Neural progenitor cell (in vitro differentiated cells): ENCODE results near the gene OTUD1. TPM values are rescaled to one million over a fixed set of nuclear protein-coding genes. Genes with fewer than 3 reads are reported as not detected.

Experiments
- DNase-seq: peaks from one replicate; pipeline ENCODE4 v3.0.0-alpha.2; 2016; ENCODE audit warnings: low spot score
- H2AFZ ChIP-seq: fragments of 200-600 bp; sonication (generic); replicated peaks from 2 replicates; pipeline ENCODE4 v1.6.1; 2016; ENCODE audit warnings: antibody characterized with exemption
- H3F3A ChIP-seq: fragments of 200-600 bp; sonication (generic); 2 replicates; pipeline ENCODE4 v1.6.1; 2016; ENCODE audit warnings: antibody characterized with exemption, low read depth
- H3K27ac ChIP-seq: fragments of 200-600 bp; sonication (generic); 2 replicates; pipeline ENCODE4 v1.5.1; 2016; ENCODE audit warnings: mild to moderate bottlenecking
- H3K27me3 ChIP-seq: fragments of 200-600 bp; sonication (generic); 2 replicates; pipeline ENCODE4 v1.6.1; 2016; ENCODE audit warnings: mild to moderate bottlenecking, moderate library complexity
- H3K36me3 ChIP-seq: fragments of 200-600 bp; sonication (generic); 2 replicates; pipeline ENCODE4 v1.5.1; 2016
- H3K4me1 ChIP-seq: fragments of 200-600 bp; sonication (generic); 2 replicates; pipeline ENCODE4 v1.6.1; 2016; ENCODE audit warnings: mixed run types
- H3K4me2 ChIP-seq: fragments of 200-600 bp; sonication (generic); 2 replicates; pipeline ENCODE4 v1.6.1; 2016
- H3K4me3 ChIP-seq: fragments of 200-600 bp; sonication (generic); 2 replicates; pipeline ENCODE4 v1.5.1; 2016
- H3K79me2 ChIP-seq: fragments of 200-600 bp; sonication (generic); 2 replicates; pipeline ENCODE4 v1.6.1; 2016; ENCODE audit warnings: low read depth
- H3K9ac ChIP-seq: fragments of 200-600 bp; sonication (generic); 2 replicates; pipeline ENCODE4 v1.6.1; 2016
- H3K9me3 ChIP-seq: fragments of 200-600 bp; sonication (generic); 2 replicates; pipeline ENCODE4 v1.5.1; 2016; ENCODE audit warnings: low read depth
- H4K20me1 ChIP-seq: fragments of 200-600 bp; sonication (generic); 2 replicates; pipeline ENCODE4 v1.6.1; 2016; ENCODE audit warnings: low read depth
- H3K27ac Mint-ChIP-seq: 3 replicates; pipeline ENCODE4 v1.8.0; 2021; ENCODE audit warnings: mixed read lengths
- H3K27me3 Mint-ChIP-seq: 2 replicates; pipeline ENCODE4 v1.8.0; 2022; ENCODE audit warnings: low read depth, mild to moderate bottlenecking, inconsistent platforms, moderate library complexity, mixed read lengths; ENCODE audit not compliant: insufficient read depth
- H3K36me3 Mint-ChIP-seq: 3 replicates; pipeline ENCODE4 v1.8.0; 2021; ENCODE audit warnings: mixed read lengths
- H3K4me1 Mint-ChIP-seq: 3 replicates; pipeline ENCODE4 v1.8.0; 2021; ENCODE audit warnings: mixed read lengths
- H3K4me3 Mint-ChIP-seq: 3 replicates; pipeline ENCODE4 v1.8.0; 2021; ENCODE audit warnings: mild to moderate bottlenecking, moderate library complexity, mixed read lengths
- H3K9me3 Mint-ChIP-seq: 3 replicates; pipeline ENCODE4 v1.8.0; 2020; ENCODE audit warnings: mixed read lengths
- CTCF ChIP-seq: fragments of 200-600 bp; sonication (generic); IDR thresholded peaks from 2 replicates; pipeline ENCODE4 v1.5.1; 2017; ENCODE audit warnings: antibody characterized with exemption, mild to moderate bottlenecking
- EZH2 ChIP-seq: fragments of 200-600 bp; sonication (generic); IDR thresholded peaks from 2 replicates; pipeline ENCODE4 v1.6.1; 2017; ENCODE audit warnings: antibody characterized with exemption, mild to moderate bottlenecking, moderate library complexity
- EZH2phosphoT487 ChIP-seq: fragments of 200-600 bp; sonication (generic); IDR thresholded peaks from 2 replicates; pipeline ENCODE4 v1.6.1; 2017; ENCODE audit warnings: antibody characterized with exemption
- total RNA-seq: library from RNA; depleted of rRNA; stranded (reverse); fragments of >200 nt; gene quantifications from 2 replicates; pipeline ENCODE4 v1.2.3, GENCODE V29; 2015; ENCODE audit warnings: low replicate concordance

The OTUD1 gene
- total RNA-seq, 1 donor from 2014 or later: 7.9 TPM

- Histone ChIP-seq H3F3A (no peaks in the 10 kb centered on the region), H2AFZ (no peak overlapping the region), H3K9ac (no peak overlapping the region), H3K9me3 (no peaks in the 10 kb centered on the region), H3K4me3 (no peak overlapping the region), H3K4me1 (no peaks in the 10 kb centered on the region), H3K79me2 (no peaks in the 10 kb centered on the region), H3K27ac (no peak overlapping the region), H3K36me3 (no peaks in the 10 kb centered on the region), H3K4me2 (no peak overlapping the region), H4K20me1 (no peaks in the 10 kb centered on the region), H3K27me3 (no peaks in the 10 kb centered on the region)
- Mint-ChIP-seq H3K4me3 (no peak overlapping the region), H3K9me3 (no peaks in the 10 kb centered on the region), H3K4me1 (peaks cover 4% of the 10 kb centered on the region), H3K27ac (no peak overlapping the region), H3K27me3 (peaks cover 2% of the 10 kb centered on the region), H3K36me3 (peaks cover 3% of the 10 kb centered on the region)
- no peak for DNase-seq
- TF ChIP-seq EZH2 (no peak), EZH2phosphoT487 (no peak), CTCF (no peak)
These were observed 10.1 kb downstream of the OTUD1 start for GRCh38 chr10:23448802-23449570.

- Histone ChIP-seq H3K79me2 (no peaks in the 10 kb centered on the region), H3K9me3 (no peaks in the 10 kb centered on the region), H3K4me3 (no peak overlapping the region), H4K20me1 (no peaks in the 10 kb centered on the region), H3K4me1 (no peaks in the 10 kb centered on the region), H3K36me3 (no peaks in the 10 kb centered on the region), H3F3A (no peaks in the 10 kb centered on the region), H3K9ac (no peak overlapping the region), H3K4me2 (no peak overlapping the region), H3K27ac (no peak overlapping the region), H3K27me3 (no peaks in the 10 kb centered on the region), H2AFZ (no peak overlapping the region)
- Mint-ChIP-seq H3K4me3 (no peak overlapping the region), H3K27ac (no peak overlapping the region), H3K9me3 (no peaks in the 10 kb centered on the region), H3K4me1 (no peaks in the 10 kb centered on the region), H3K27me3 (peaks cover 2% of the 10 kb centered on the region), H3K36me3 (no peaks in the 10 kb centered on the region)
- DNase-seq: no peak
- TF ChIP-seq EZH2phosphoT487: no peak
- no peak for TF ChIP-seq CTCF
- TF ChIP-seq EZH2: no peak
These were observed 13.3 kb downstream of the OTUD1 start for GRCh38 chr10:23452033-23452655.

- H3K36me3 ChIP-seq: no peaks in the 10 kb centered on the region
- H3K27me3 ChIP-seq: no peaks in the 10 kb centered on the region
- no peaks in the 10 kb centered on the region for H3F3A ChIP-seq
- TF ChIP-seq EZH2phosphoT487 (no peak), EZH2 (no peak), CTCF (no peak)
- Mint-ChIP-seq H3K27me3 (peaks cover 2% of the 10 kb centered on the region), H3K4me1 (peaks cover 5% of the 10 kb centered on the region), H3K36me3 (no peaks in the 10 kb centered on the region), H3K4me3 (no peak overlapping the region), H3K9me3 (no peaks in the 10 kb centered on the region), H3K27ac (no peak overlapping the region)
- no peaks in the 10 kb centered on the region for H4K20me1 ChIP-seq
- H3K4me1 ChIP-seq: no peaks in the 10 kb centered on the region
- no peak overlapping the region for H3K9ac ChIP-seq
- H3K79me2 ChIP-seq: no peaks in the 10 kb centered on the region
- H3K4me3 ChIP-seq: no peak overlapping the region
- DNase-seq: no peak
- no peak overlapping the region for H2AFZ ChIP-seq
- H3K27ac ChIP-seq: no peak overlapping the region
- no peak overlapping the region for H3K4me2 ChIP-seq
- H3K9me3 ChIP-seq: no peaks in the 10 kb centered on the region
These were observed 14.6 kb downstream of the OTUD1 start for GRCh38 chr10:23453465-23453864.
